ENCODE results near the gene AMZ2.
"Not testable (repeated sequence)": the region's sequence is repeated elsewhere in the genome, so short reads cannot be mapped to it uniquely, and the experiment has no call there.

GRCh38 chr17:68235336-68235791, 12.5 kb upstream of the AMZ2 start:
- not testable (repeated sequence) for TF ChIP-seq CTCF, POLR2A (IDR thresholded peaks at IDR 0.05)

Measured in testis (tissue), 2 donors.